Measurements from ENCODE around the gene ATXN2. TPM values are rescaled to one million over a fixed set of nuclear protein-coding genes. Genes with fewer than 3 reads are reported as not detected.
A peak's percentile ranks its signal among the peaks of the same experiment; 100 is the strongest.

ATXN2 gene
- total RNA-seq, 1 donor from 2014 or later = 70.3 TPM

- H3K36me3 ChIP-seq = peaks cover 17% of the 10 kb centered on the region
- H3K27ac ChIP-seq = no peak overlapping the region
- DNase-seq (no peak), ATAC-seq (no peak)
- H3K4me3 ChIP-seq = no peak overlapping the region
- H3K9me3 ChIP-seq = no peaks in the 10 kb centered on the region
- intact Hi-C loops (cut with DNase I) = no loop called here
- TF ChIP-seq CTCF (IDR thresholded peaks at IDR 0.05) = no peak
- peaks cover 17% of the 10 kb centered on the region for H3K4me1 ChIP-seq
- no peaks in the 10 kb centered on the region for H3K27me3 ChIP-seq (ENCODE audit: low read depth)
These were observed 39.4 kb upstream of the ATXN2 start for GRCh38 chr12:111638556-111638955.

- peak overlapping the region; percentile 50 for H3K27ac ChIP-seq
- no peaks in the 10 kb centered on the region for H3K27me3 ChIP-seq (ENCODE audit: low read depth)
- peaks cover 12% of the 10 kb centered on the region for H3K4me1 ChIP-seq
- ATAC-seq (peak; percentile 70 to 80), DNase-seq (peak; percentile 60)
- H3K36me3 ChIP-seq = no peaks in the 10 kb centered on the region
- H3K4me3 ChIP-seq = no peak overlapping the region
- no peaks in the 10 kb centered on the region for H3K9me3 ChIP-seq
- intact Hi-C loops (cut with DNase I) = no loop called here
- no peak for TF ChIP-seq CTCF (IDR thresholded peaks at IDR 0.05)
These were observed 37.3 kb upstream of the ATXN2 start for GRCh38 chr12:111636209-111636945.

- no peak for TF ChIP-seq CTCF (IDR thresholded peaks at IDR 0.05)
- Histone ChIP-seq H3K36me3 (no peaks in the 10 kb centered on the region), H3K27ac (peak overlapping the region; percentile 50), H3K4me3 (no peak overlapping the region), H3K4me1 (peaks cover 12% of the 10 kb centered on the region), H3K27me3 (ENCODE audit: low read depth) (no peaks in the 10 kb centered on the region), H3K9me3 (no peaks in the 10 kb centered on the region)
- intact Hi-C loops (cut with DNase I) = no loop called here
- ATAC-seq (peak in 1 of 2 donors; percentile 11), DNase-seq (no peak)
These were observed 36.4 kb upstream of the ATXN2 start for GRCh38 chr12:111635524-111635923.

- H3K27me3 ChIP-seq (ENCODE audit: low read depth) = no peaks in the 10 kb centered on the region
- no peak for ATAC-seq
- no peaks in the 10 kb centered on the region for H3K36me3 ChIP-seq
- no peak for DNase-seq
- H3K4me3 ChIP-seq = no peak overlapping the region
- no peaks in the 10 kb centered on the region for H3K4me1 ChIP-seq
- H3K27ac ChIP-seq = no peak overlapping the region
- no peak for TF ChIP-seq CTCF (IDR thresholded peaks at IDR 0.05)
- no peaks in the 10 kb centered on the region for H3K9me3 ChIP-seq
- intact Hi-C loops (cut with DNase I) = no loop called here
These were observed 29.6 kb upstream of the ATXN2 start for GRCh38 chr12:111628505-111629260.

- DNase-seq (no peak), ATAC-seq (no peak)
- TF ChIP-seq CTCF (IDR thresholded peaks at IDR 0.05) = no peak
- no peaks in the 10 kb centered on the region for H3K36me3 ChIP-seq
- no peak overlapping the region for H3K27ac ChIP-seq
- intact Hi-C loops (cut with DNase I) = no loop called here
- H3K4me3 ChIP-seq = no peak overlapping the region
- no peaks in the 10 kb centered on the region for H3K9me3 ChIP-seq
- H3K4me1 ChIP-seq = no peaks in the 10 kb centered on the region
- no peaks in the 10 kb centered on the region for H3K27me3 ChIP-seq (ENCODE audit: low read depth)
These were observed 27.1 kb upstream of the ATXN2 start for GRCh38 chr12:111626230-111626629.
